A673 (cell line): ENCODE measurements around the gene ACSM4.

ENCODE experiments used
- EZH2 ChIP-seq: fragments of 200-600 bp; sonication (generic); IDR thresholded peaks from 2 replicates; pipeline ENCODE4 v1.6.1; 2017; ENCODE audit warnings: borderline replicate concordance, low read depth, mild to moderate bottlenecking, mixed read lengths, antibody characterized with exemption, low read length; ENCODE audit not compliant: poor library complexity, severe bottlenecking
- TF ChIP-seq, protein P1 (sequence below): fragments of 300-800, 200-600 bp; sonication (generic); conservative IDR thresholded peaks from 2 replicates; pipeline ENCODE4 v1.5.1; 2017; ENCODE audit warnings: low read depth, mild to moderate bottlenecking, antibody characterized with exemption, low read length, moderate library complexity, mixed read lengths

DNA sequence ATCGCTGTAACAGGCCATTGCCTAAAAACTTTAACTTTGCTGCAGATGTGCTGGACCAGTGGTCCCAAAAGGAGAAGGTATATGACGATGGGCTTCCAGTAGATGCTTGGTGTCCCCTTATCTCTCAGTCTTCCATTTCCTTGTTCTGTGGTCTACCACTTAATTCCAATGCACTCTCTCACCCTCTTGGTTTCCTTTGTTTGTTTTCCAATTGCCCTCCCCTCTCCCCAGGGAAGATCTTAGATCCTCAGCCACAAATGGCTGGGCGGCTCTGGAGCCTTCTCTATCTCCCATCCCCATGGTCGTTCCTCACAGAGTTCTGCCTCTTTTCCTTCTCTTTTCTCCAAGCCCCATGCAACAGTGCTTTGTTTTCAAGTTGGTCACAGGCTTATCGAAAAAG lies 584 bp downstream of the ACSM4 start:
- TF ChIP-seq, protein P1, sequence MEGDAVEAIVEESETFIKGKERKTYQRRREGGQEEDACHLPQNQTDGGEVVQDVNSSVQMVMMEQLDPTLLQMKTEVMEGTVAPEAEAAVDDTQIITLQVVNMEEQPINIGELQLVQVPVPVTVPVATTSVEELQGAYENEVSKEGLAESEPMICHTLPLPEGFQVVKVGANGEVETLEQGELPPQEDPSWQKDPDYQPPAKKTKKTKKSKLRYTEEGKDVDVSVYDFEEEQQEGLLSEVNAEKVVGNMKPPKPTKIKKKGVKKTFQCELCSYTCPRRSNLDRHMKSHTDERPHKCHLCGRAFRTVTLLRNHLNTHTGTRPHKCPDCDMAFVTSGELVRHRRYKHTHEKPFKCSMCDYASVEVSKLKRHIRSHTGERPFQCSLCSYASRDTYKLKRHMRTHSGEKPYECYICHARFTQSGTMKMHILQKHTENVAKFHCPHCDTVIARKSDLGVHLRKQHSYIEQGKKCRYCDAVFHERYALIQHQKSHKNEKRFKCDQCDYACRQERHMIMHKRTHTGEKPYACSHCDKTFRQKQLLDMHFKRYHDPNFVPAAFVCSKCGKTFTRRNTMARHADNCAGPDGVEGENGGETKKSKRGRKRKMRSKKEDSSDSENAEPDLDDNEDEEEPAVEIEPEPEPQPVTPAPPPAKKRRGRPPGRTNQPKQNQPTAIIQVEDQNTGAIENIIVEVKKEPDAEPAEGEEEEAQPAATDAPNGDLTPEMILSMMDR: no peak
- no peak for TF ChIP-seq EZH2
